GM19438 (cell line): ENCODE measurements around the gene KLHL22.
"Not testable (repeated sequence)": the region's sequence is repeated elsewhere in the genome, so short reads cannot be mapped to it uniquely, and the experiment has no call there.

Source experiments
- ATAC-seq: cut with Tn5 transposase; IDR thresholded peaks from one replicate; pipeline ENCODE4 v1.9.1; 2021; ENCODE audit warnings: low read depth; ENCODE audit not compliant: unreplicated experiment

The KLHL22 gene

DNA sequence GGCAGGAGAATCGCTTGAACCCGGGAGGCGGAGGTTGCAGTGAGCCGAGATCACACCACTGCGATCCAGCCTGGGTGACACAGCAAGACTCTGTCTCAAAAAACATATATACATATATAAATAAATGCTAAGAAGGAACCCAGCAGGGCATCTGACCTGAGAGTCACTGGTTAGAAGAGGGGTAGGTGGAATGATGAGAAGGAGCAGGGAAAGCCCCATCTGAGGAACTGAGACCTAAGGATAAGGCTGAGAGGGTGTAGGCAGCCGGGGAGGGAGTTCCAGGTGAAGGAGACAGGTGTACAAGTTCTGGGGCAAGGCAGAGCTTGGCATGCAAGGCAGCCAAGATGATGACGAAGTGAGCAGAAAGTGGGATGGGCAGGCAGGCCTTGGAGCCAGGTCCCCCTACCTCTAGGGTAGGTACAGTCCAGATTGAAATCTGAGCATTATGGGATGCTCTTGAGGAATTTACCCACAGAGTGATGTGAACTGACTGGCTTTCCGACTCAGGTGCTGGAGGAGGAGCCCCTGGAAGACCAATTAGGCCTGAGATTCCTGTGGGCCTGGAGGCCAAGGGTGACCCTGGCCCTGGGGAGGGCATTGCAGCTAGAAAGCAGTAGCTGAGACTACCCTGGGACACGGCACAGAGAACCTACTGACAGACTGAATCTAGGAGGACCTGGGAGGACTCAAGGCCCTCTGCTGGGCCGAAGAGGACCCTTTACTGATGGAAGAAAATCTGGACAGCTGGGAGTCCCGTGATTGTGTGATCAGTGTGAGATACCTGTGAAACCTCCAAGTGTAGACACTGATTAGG lies 22.8 kb downstream of the KLHL22 start:
- ATAC-seq, result no peak

DNA sequence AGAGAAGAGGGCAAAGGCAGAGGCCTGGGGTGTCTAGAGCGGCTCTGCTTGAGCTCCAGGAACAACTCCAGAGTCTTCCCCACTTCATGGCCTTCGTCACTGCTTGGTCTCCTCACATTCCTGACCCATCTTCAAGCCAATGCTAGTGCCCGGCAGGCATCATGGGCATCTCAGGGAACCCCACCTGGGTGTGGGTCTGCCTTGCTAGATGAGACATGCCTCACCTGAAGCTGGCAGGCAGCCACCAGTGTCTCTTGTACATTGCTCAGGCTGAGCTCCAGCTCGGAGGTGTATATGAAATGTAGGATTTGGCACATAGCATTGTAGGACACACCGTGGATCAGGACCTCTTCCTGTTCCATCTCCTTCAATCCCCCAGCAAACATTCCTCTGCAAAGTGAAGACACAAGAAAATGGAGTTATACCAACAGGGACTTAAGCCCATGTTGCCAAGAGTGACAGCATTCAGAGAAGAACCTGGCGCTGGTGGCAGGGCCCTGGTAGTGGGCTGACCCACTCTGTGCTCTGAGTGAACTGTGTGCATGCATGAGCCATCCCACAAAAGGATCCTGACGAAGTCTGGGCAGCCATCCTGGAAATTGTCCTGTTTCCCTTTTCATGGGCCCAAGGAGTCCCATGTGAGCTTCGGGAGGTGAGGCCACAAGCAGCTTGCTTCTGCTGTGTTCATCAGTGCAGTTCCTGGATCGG lies 24.3 kb downstream of the KLHL22 start:
- ATAC-seq, result no peak

DNA sequence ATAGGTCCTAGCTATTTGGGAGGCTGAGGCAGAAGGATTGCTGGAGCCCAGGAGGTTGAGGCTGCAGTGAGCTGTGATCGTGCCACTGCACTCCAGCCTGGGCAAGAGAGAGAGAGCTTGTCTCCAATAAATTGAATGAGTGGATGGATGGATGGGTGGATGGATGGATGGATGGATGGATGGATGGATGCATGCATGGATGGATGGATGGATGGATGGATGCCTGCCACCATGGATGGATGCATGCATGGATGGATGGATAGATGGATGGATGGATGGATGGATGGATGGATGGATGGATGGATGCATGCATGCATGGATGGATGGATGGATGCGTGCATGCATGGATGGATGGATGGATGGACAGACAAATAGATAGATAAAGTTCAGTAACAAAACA lies 25.1 kb downstream of the KLHL22 start:
- not testable (repeated sequence) for ATAC-seq

DNA sequence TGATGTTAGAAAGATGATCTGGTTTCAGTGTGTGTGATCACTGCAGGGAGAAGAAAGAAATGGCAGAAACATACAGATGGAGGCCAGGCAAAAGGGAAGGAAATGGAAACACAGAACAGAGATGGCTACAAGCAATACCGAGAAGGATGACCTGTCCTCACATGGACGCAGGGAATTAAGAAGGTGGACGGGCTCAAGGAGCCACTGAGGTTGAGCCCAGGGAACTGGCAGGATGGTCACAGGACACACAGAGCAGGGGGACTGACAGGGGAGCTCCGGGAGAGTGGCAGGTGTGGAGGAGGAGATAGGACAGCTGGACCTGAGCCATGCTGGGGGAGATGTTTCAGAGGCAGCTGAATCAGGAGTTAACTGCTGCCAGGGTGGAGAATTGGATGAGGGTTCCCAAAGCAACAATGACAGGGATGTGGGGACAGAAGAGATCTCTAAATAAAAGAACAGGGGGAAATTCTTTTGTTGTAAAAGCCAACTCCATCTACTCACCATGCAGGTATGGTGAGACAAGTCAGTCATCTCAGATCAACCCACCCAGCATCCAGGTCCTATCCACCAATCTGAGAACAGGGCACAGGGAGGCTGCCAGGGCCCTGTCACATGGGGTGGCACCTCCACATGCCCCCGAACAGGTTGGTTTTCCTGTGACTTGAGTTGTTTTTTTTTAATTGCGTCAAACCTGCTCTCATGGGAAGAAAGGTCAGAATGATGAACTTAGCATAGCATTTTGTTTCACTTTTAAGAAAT lies 26.3 kb downstream of the KLHL22 start:
- no peak for ATAC-seq

DNA sequence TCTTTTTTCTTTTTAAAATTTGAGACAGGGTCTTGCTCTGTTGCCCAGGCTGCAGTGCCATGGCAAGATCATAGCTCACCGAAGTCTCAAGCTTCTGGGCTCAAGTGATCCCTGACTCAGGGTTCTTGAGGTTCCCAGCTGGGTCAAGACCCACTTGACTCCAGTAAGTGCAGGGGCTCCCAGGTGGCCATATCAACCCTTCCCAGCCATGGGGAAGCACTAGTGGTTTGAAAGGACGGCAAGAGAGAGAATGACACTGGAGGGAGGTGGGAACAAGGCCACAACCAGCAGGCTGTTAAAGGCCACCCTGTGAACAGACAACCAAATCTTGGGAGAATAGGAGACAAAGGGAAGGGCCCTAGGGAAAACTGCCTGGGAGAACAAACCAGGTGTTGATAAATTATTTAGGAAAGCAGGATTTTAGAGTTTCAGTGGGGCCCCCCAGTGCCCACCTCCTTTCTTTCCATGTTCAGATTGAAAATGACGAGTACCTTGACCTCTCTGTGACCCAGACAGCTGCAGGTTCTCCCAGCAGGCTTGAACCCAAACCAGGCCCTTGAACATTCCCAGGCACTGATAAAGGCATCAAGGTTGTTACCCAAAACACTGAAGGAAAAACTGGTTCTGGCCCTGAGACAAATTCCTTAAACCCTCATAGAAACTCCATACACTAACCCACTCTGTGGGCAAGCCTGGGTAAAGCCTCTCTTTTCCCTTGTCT lies 28.8 kb downstream of the KLHL22 start:
- no peak for ATAC-seq

DNA sequence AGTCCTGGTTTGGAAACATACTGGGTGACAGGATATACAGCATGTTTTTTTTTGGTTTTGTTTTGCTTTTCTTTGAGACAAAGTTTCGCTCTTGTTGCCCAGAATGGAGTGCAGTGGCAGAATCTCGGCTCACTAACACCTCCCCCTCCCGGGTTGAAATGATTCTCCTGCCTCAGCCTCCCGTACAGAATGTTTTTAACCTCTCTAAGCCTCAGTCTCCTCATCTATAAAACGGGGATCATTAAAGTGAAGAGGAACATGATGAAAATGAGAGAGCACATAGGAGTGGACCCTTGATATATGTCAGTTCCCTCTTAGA lies 29.9 kb downstream of the KLHL22 start:
- no peak for ATAC-seq

DNA sequence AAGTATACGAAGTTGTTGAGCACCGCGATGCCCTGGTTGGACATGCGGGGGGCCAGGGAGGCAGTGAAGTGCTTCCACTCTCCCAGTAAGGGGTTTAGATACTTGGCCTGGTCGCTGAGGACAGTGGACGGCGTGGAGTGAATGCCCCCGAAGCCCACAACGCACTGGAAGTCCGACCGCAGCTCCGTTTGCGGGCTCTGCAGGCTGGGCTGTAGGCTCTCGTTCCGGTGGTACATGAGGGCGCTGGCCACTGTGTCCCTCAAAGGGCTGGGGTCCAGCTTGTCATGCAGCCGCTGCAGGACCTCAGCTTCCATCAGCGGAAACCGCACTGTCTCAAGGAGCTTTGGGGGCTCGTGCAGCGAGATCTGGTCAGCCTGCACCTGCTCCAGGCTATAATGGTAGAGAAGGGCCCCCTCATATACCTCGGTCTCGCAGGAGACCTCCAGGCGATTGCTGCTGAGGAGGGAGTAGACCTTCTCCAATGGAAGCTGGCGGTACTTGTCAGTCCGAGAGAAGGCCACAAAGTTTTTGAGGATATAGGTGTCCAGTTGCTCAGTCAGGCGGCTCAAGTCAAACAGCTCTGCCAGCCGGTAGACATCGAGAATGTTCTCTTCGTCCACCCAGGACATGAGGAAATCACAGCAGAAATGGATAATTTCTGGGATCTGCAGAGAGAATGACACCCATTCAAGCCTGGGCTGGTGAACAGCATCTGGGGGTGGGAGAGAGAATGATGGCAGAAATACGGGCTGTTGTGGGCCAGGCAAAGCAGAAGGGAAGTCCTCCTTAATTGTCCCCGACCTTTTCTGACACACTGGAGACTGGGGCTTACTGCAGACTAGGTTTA lies 30.5 kb downstream of the KLHL22 start:
- ATAC-seq, result no peak

DNA sequence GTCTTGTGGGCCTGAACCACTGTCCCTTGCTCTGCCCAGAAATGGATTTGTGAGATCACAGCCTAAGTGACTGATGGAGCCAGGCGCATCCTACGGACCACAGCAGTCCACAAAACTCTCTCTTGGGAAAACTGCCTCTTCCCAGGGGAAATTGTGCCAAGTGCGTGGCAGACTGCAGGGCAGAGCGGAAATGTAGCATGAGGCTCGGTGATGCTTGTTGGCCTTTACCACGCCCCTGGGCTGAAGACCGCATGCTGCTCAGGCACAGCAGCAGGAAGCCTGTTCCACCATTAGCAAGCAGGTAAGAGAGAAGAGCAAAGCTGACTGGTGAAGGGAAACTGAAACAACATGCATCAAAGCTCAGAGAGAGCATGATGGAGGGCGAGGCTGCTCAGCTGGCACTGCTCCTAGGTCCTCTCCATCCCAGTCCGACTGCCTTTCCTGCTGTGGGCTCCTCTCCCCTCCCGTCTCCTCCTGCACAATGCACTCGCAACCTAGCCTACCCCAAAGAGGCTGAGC lies 31.4 kb downstream of the KLHL22 start:
- no peak for ATAC-seq

DNA sequence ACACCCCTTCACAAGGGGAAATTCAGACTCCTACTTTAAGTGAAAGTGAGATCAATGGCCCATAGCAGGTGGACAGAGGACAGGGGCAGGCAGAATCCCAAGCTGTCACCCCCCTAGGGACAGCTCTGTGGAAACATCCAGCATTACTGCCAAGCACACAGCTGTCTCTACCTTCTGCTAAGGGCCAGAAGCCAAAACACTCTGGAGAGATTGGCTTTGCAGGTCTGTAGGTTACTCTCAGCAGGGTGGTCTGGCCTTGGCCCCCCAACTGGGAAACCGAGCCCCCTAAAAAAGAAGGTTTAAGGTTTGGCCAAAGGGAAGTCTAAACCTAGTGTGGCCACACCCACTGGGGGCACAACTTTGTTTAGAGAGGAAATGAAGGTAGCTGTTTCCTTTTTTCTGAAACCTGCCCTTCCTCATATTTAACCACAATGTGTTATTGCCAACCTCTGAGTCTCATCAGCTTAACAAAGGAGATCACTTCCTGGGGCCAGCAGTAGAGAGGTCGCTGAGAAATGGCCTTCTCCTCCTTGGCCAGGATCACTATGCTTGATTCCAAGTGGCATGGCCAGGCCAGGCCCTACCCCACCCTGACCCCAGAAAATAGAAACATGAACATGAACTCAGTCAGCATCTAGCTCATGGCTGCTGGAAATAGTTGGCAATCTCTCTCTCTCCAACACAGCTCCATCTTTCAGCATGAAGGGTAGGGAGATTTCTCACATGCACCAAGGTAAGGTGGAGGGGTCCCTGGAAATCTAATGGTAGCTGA lies 32.1 kb downstream of the KLHL22 start:
- no peak for ATAC-seq

DNA sequence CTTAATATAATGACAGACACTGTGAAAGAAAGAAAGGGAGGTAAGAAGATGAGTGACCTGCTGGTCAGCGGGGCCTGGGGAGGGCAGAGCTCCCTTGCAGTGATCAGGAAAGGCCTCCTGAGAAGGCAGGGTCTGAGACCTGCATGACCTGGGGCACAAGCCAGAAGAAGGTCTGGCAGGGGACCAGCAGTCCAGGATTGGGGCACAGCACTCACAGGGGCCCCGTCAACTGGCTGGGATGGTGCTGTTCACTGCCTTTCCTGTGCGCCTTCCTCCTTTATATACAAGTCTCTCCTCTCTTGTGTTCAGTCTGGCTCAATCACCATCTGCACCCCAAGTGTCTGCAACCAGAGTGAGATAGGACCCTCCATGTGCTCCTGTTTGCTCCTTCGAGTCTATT lies 35.7 kb downstream of the KLHL22 start:
- ATAC-seq, result no peak

DNA sequence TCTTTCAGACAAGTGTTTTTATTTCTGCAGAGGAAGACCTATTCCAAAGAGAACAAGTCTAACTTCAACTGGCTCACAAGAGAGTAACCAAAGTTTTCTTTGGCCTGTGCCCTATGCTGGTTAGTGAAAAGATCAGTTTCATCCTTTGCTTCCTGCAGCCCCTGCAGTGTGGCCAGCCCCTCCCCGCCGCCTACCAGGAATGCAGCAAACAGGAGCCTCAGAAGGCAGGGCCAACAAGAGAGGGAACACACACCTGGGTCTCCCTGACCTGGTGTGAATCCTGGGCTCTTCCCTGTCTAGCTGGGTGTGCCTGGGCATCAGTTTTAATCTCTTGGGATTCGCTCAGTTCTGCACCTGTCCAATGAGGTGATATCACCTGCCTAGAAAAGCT lies 36.4 kb downstream of the KLHL22 start:
- no peak for ATAC-seq

DNA sequence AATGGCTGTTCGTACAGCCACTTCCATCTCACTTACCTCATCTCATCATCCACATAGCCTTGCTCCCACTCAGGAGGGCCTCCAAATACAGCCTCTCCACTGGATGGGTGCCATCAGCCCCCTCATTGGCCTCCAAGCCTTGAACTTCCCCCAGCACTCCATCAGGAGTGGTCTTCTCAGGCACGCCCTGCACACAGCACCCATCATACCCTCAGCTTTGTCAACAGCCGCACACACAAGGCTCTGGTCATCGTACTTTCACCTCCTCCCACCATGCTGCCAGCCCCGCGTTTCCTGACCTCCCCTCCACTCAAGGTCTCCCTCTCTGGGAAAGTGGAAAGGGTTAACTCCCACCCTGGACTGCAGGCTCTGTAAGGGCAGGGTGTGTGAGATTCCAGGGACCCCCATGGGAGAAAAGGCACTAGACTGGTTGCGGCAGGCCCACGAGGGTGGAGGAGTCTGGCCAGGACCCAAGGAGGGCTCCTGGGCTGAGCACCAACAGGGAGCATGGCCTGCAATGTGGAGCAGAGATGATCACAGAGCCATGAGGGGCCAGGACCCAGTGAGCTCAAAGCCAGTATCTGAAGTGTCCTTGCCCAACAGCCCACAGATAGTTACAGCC lies 37.0 kb downstream of the KLHL22 start:
- no peak for ATAC-seq

DNA sequence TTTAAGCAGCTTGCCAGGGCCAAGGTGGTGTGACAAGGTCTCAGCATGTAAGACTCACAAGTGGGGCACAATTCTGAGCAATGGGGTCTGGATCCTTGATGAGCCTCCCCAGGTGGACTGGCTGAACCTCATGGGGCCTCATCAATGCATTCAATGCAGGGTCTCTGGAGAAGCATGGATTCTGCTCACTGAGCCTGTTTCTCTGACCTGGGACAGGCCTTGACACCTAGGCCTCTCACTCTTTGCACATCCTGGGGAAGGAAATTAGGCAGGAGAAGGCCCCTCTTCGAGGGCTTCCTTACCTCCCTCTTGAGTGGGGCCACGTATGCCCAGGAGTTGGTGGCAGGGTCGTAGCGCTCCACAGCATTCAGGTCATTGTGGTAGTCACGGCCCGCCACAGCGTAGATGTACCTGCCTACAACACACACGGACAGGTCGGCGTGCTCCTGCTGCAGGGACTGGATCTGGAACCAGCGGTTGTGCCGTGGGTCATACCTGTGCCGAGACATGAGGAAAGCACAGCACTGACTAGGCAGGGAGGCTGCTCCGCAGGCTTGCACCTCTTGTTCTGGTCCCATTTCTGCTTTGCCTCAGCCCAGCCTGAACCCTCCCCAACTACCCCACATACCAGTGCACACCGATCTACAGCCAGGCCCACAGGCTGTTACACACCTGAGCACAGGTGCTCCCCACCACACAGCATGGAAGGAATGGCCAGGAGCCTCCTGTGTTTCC lies 37.9 kb downstream of the KLHL22 start:
- no peak for ATAC-seq

DNA sequence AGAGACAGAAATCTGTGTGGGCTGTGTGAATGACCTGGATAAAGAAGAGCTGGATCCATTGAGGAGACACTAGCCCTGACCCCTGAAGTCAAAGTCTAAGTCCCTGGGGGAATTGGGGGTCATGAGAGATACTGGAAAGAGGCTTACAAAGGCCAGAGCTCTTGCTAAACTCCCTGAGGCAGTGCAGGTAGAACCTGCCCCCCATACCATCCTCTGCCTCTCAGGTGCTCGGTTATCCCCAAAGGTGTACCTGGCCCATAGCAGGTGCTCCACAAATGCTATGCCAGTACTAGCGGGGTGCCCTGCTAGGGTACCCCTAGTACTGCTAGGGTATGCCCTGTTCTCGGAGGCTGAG lies 38.9 kb downstream of the KLHL22 start:
- ATAC-seq, result no peak

DNA sequence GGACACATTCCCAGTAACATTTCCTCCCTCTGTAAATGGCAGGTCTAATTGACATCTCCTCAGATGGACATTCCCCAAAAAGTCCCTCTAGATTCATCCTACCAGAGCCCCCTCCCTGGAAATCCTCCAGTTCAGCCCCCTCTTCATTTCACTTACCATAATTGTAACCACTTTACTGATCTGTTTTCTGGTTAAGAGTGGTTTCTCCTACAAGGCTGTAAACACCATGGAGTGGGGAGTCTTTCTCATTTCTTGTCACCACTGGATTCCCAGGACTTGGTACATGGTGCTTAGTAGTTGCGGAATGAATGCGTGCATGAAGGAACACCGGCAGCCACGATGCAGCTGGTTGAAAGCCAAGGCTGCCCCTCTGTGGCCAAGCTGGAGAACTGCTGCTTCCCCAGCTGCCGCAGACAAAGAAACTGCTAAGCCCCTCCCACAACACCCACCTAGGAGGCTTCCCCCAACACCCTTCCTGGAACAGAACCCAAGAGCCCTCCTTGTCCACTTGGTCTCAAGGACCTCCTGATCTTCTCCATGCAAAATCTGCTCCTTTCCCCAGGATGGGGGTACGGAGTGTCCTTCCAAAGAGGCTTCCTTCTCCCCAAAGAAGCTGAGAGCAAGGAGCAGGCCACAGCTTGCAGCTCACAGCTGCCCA lies 39.4 kb downstream of the KLHL22 start:
- no peak for ATAC-seq

DNA sequence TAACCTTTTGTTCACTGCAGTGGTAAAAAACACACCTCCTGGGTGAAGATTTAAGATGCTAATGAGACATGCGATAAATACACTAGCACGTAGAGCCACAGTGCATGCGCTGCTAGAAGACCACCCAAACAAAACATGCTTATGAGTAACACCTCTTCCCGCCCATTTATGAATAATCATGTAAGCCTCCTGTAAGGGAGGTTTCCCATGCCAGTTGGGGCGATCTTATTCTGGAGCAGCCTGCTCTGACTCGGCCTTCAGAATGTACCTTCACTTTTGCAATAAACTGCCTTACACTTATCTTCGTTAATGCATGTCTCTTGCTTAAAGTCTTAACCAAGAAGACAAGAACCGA lies 39.9 kb downstream of the KLHL22 start:
- no peak for ATAC-seq

DNA sequence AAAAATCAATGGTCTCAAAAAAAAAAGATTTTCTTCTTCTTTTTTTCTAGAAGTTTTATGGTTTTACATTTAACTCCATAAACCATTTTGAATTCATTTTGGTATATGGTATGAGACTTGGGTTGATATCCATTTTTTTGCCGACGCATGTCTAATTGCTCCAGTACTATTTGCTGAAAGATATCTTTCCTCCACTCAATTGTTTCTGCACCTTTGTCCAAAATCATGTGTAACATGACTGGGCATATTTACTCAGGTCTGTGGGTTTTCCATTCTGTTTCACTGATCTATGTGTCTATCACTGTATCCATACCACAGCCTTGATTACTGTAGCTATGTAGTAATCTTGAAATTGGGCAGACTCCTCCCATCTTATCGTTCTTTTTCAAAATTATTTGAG lies 42.4 kb downstream of the KLHL22 start:
- ATAC-seq, result no peak

DNA sequence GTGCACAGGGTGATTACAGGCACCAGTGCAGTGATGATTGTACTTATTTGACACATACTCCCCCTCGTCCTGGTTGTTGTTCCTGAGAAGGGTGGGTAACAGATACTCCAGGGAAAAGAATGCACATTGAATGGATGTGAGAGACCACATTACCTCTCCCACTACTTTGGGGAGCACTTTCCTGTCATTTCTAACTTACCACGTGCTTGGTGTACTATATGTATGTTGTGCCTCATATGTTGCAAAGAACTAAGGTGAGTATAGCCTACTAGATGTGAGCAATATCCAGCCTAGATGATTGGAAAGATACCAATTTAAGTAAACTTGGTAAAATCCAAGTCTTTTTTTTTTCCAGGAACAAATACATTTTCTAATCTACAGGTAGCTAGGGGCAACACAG lies 43.7 kb downstream of the KLHL22 start:
- no peak for ATAC-seq
